Measurements from ENCODE around the gene MIDN.
"Not testable (repeated sequence)": the region's sequence is repeated elsewhere in the genome, so short reads cannot be mapped to it uniquely, and the experiment has no call there.

The MIDN gene

DNA sequence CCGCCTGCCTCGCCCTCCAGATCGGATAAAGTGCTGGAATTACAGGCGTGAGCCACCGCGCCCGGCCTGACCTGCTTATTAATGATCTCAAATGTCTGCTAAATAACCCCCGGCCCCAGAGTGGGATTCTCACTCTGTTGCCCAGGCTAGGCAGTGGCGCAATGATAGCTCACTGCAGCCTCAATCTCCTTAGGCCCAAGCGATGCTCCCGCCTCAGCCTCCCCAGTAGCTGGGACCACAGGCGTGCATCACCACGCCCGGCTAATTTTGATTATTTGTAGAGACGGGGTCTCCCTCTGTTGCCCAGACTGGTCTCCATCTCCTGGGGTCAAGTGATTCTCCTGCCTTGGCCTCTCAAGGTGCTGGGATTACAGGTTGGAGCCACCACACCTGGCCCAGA, 7.5 kb upstream of the MIDN start:
- ChIA-PET CTCF (interaction anchor here (0.7 to 9.8 kb wide), 12 partner anchors 11 to 318 kb away, joined by 3 to 491 read pairs (median 4); partner anchors contain the start of genes ABCA7, CIRBP and WDR18), POLR2A (interaction anchor here (1.2 to 2.3 kb wide), 3 partner anchors 25 to 201 kb away, joined by 3 to 11 read pairs (median 3); partner anchors contain the start of genes ABCA7 and CIRBP)
- DNase-seq (ENCODE audit: extremely low spot score) = no peak
- TF ChIP-seq CTCF (IDR thresholded peaks at IDR 0.05; ENCODE audit: control extremely low read depth, extremely low read depth, low read depth, missing control alignments) = no peak

- ChIA-PET CTCF (interaction anchor here (1.0 to 9.8 kb wide), 8 partner anchors 16 to 319 kb away, joined by 3 to 491 read pairs (median 4); partner anchors contain the start of genes ABCA7 and CIRBP), POLR2A (interaction anchor here (1.2 to 2.3 kb wide), 3 partner anchors 25 to 202 kb away, joined by 3 to 11 read pairs (median 3); partner anchors contain the start of genes ABCA7 and CIRBP)
- DNase-seq (ENCODE audit: extremely low spot score) = peak; percentile 96
- no peak for TF ChIP-seq CTCF (IDR thresholded peaks at IDR 0.05; ENCODE audit: control extremely low read depth, extremely low read depth, low read depth, missing control alignments)
Measured at GRCh38 chr19:1241417-1242095, 6.8 kb upstream of the MIDN start, which contains the start of gene ATP5F1D. TSS of gene ATP5F1D (plus strand) at chr19:1241751. CDS start at chr19:1241851, 100 bp downstream.

DNA sequence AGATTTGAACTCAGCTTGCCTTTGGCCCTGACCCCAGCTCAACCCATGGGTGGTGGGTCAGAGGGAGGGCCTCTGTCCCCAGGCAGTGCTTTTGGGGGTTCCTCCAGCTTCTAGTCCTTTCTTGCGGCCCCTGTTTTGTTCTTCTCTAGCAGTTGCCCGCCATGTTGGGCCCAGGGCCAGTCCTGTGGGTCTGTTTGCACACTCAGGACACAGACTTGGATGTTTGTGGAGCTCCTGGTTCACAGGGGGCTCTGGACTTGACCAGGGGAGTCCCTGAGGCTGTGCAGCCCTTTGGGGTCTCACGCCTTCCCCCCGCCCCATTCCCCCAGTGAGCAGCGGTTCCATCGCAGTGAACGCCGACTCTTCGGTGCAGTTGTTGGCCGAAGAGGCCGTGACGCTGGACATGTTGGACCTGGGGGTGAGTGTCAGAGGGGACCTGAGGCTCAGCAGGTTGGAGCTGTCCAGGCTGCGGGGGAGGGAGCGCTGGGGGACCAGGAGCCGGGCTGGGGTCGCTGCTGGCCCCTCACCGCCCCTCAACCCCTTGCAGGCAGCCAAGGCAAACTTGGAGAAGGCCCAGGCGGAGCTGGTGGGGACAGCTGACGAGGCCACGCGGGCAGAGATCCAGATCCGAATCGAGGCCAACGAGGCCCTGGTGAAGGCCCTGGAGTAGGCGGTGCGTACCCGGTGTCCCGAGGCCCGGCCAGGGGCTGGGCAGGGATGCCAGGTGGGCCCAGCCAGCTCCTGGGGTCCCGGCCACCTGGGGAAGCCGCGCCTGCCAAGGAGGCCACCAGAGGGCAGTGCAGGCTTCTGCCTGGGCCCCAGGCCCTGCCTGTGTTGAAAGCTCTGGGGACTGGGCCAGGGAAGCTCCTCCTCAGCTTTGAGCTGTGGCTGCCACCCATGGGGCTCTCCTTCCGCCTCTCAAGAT, 4.4 kb upstream of the MIDN start:
- DNase-seq (ENCODE audit: extremely low spot score) = peak; percentile 87
- POLR2A ChIA-PET = interaction anchor here (1.1 to 4.0 kb wide), 4 partner anchors 24 to 133 kb away, joined by 4 to 65 read pairs (median 6); partner anchors contain the start of gene CIRBP
- CTCF ChIA-PET = interaction anchor here (0.6 to 9.8 kb wide), 45 partner anchors 9 to 474 kb away, joined by 3 to 491 read pairs (median 4); partner anchors contain the start of genes ARHGAP45, CIRBP, CNN2 and FAM174C
- TF ChIP-seq CTCF (IDR thresholded peaks at IDR 0.05; ENCODE audit: control extremely low read depth, extremely low read depth, low read depth, missing control alignments) = peak; percentile 87

DNA sequence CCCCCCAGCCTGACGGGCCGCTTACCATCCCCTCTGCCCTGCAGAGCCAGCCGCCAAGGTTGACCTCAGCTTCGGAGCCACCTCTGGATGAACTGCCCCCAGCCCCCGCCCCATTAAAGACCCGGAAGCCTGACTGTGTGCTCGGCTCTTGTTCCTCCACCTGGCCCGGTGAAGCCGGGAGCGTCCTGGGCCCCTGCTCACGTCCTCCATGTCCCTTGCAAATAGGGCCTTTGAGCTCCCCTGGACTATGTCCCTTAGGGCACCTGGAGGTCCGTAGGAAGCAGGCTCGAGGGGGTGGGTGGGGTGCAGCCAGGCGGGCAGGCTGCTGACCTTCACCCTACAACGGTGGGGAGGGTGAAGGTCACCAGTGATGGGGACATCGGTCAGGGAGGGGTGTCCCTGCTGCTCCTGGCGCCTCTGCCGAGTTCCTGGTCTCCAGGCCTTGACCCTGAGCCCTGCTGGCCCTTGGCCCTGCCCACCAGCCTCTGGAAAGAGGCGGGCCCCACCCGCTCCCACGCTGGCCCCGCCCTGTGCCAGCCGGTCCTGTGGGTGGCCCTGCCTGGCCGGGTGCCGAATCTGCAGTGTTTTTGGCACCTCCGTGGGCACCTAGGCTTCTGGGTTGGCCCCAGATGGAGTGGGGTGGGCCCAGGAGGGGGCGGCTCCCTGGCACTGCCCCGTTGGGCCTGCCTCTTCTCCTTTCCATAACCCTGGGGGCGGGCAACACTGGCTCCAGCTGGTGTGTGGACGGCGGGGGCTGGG, 3.5 kb upstream of the MIDN start:
- no peak for DNase-seq (ENCODE audit: extremely low spot score)
- TF ChIP-seq CTCF (IDR thresholded peaks at IDR 0.05; ENCODE audit: control extremely low read depth, extremely low read depth, low read depth, missing control alignments) = no peak
- ChIA-PET POLR2A (interaction anchor here (1.1 to 4.0 kb wide), 4 partner anchors 23 to 134 kb away, joined by 4 to 65 read pairs (median 6); partner anchors contain the start of gene CIRBP), CTCF (interaction anchor here (0.6 to 9.8 kb wide), 43 partner anchors 10 to 475 kb away, joined by 3 to 491 read pairs (median 4); partner anchors contain the start of genes ARHGAP45, CIRBP, CNN2 and FAM174C)

GRCh38 chr19:1245494-1246264, 2.7 kb upstream of the MIDN start:
- CTCF ChIA-PET = interaction anchor here (1.1 to 9.8 kb wide), 4 partner anchors 16 to 326 kb away, joined by 3 to 491 read pairs (median 26); partner anchors contain the start of gene CIRBP
- POLR2A ChIA-PET = interaction anchor here (4.0 kb wide), 1 partner anchor 22 kb away, joined by 65 read pairs; the partner anchor contains the start of gene CIRBP
- TF ChIP-seq CTCF (IDR thresholded peaks at IDR 0.05; ENCODE audit: control extremely low read depth, extremely low read depth, low read depth, missing control alignments) = no peak
- DNase-seq (ENCODE audit: extremely low spot score) = no peak

GRCh38 chr19:1246265-1247087, 1.9 kb upstream of the MIDN start:
- not testable (repeated sequence) for DNase-seq (ENCODE audit: extremely low spot score)
- CTCF ChIA-PET = interaction anchor here (9.8 kb wide), 1 partner anchor 15 kb away, joined by 491 read pairs; the partner anchor contains the start of gene CIRBP
- POLR2A ChIA-PET = interaction anchor here (4.0 kb wide), 1 partner anchor 21 kb away, joined by 65 read pairs; the partner anchor contains the start of gene CIRBP

All from GM10248 (cell line).